K562 treated with DMSO at 1 percent for 4 hours (cell line): ENCODE results near the gene BPIFA3. TPM values are rescaled to one million over a fixed set of nuclear protein-coding genes. Genes with fewer than 3 reads are reported as not detected.

Experiments
- total RNA-seq: library from RNA; unstranded; fragments of 300-600 nt; gene quantifications from 2 replicates; pipeline ENCODE4 v1.2.3, GENCODE V29; 2022; ENCODE audit not compliant: insufficient read depth

BPIFA3 gene
- not detected in 2 replicates for total RNA-seq

GRCh38 chr20:33217052-33217451 lies at the start of gene BPIFA3:
Gene BPIFA3, plus strand, starts transcription at chr20:33217352. Its CDS starts 185 bp downstream, at chr20:33217537.

GRCh38 chr20:33167859-33168258 lies 49.3 kb upstream of the BPIFA3 start, which contains the start of gene BPIFA2:
Gene BPIFA2, plus strand, starts transcription at chr20:33168159. Its CDS starts 987 bp downstream, at chr20:33169146.

GRCh38 chr20:33235696-33236095 lies 18.5 kb downstream of the BPIFA3 start, which contains the start of gene BPIFA1:
Gene BPIFA1, plus strand, starts transcription at chr20:33235996. Its CDS starts 1,716 bp downstream, at chr20:33237712.

Other genes starting within 250 kb of the BPIFA3 start
- gene SUN5, start 212.9 kb upstream of the BPIFA3 start, total RNA-seq = not detected in 2 replicates
- not detected in 2 replicates for gene BPIFB2, start 209.6 kb upstream of the BPIFA3 start, total RNA-seq
- gene BPIFB6, start 185.7 kb upstream of the BPIFA3 start, total RNA-seq = not detected in 2 replicates
- gene BPIFB3, start 163.4 kb upstream of the BPIFA3 start, total RNA-seq = not detected in 2 replicates
- gene BPIFB4, start 137.7 kb upstream of the BPIFA3 start, total RNA-seq = not detected in 2 replicates
- gene BPIFA2, start 49.2 kb upstream of the BPIFA3 start, total RNA-seq = not detected in 2 replicates
- gene BPIFA1, start 18.6 kb downstream of the BPIFA3 start, total RNA-seq = not detected in 2 replicates
- gene BPIFB1, start 65.9 kb downstream of the BPIFA3 start, total RNA-seq = not detected in 2 replicates
- 29.7 and 35.2 TPM in 2 replicates for gene CDK5RAP1, start 184.2 kb downstream of the BPIFA3 start, total RNA-seq
- gene SNTA1, start 226.4 kb downstream of the BPIFA3 start, total RNA-seq = 9.4 and 13.7 TPM in 2 replicates